Liver (tissue), 9 donors: ENCODE measurements around the gene DMD. TPM values are rescaled to one million over a fixed set of nuclear protein-coding genes. Genes with fewer than 3 reads are reported as not detected.

ENCODE experiments used
- DNase-seq: peaks from one replicate; pipeline ENCODE4 v3.0.0-alpha.2; 2017; ENCODE audit warnings: low spot score
- H3K27ac ChIP-seq, 2 donors: one replicate each; pipeline ENCODE4 v1.7.0; 2013; ENCODE audit warnings: inconsistent platforms in 2 of 2, low read length in 2 of 2, control low read depth in 1 of 2, low read depth in 1 of 2, mild to moderate bottlenecking in 1 of 2
- H3K27me3 ChIP-seq, 4 donors: one replicate each; pipeline versions ENCODE4 v1.6.1 to v1.7.0; 2013; ENCODE audit warnings: low read length in 3 of 4, inconsistent platforms in 1 of 4, mild to moderate bottlenecking in 1 of 4, moderate library complexity in 1 of 4; ENCODE audit not compliant: control insufficient read depth in 4 of 4, insufficient read depth in 4 of 4
- H3K36me3 ChIP-seq, 4 donors: one replicate each; pipeline versions ENCODE4 v1.6.1 to v1.7.0; 2013; ENCODE audit warnings: low read length in 3 of 4, mild to moderate bottlenecking in 3 of 4, low read depth in 1 of 4, moderate library complexity in 1 of 4; ENCODE audit not compliant: control insufficient read depth in 4 of 4, insufficient read depth in 3 of 4
- H3K4me1 ChIP-seq, 4 donors: one replicate each; pipeline versions ENCODE4 v1.6.1 to v1.7.0; 2013; ENCODE audit warnings: low read length in 3 of 4, mild to moderate bottlenecking in 3 of 4, moderate library complexity in 1 of 4; ENCODE audit not compliant: control insufficient read depth in 4 of 4, insufficient read depth in 4 of 4
- H3K4me3 ChIP-seq, 3 donors: one replicate each; pipeline versions ENCODE4 v1.6.1 to v1.7.0; 2013; ENCODE audit warnings: low read length in 3 of 3, control low read depth in 1 of 3, low read depth in 1 of 3, mild to moderate bottlenecking in 1 of 3
- H3K9ac ChIP-seq, 2 donors: one replicate each; pipeline ENCODE4 v1.7.0; 2013; ENCODE audit warnings: low read length in 2 of 2, mild to moderate bottlenecking in 2 of 2, moderate library complexity in 2 of 2, control low read depth in 1 of 2, low read depth in 1 of 2
- H3K9me3 ChIP-seq, 4 donors: one replicate each; pipeline versions ENCODE4 v1.6.1 to v1.7.0; 2013; ENCODE audit warnings: low read length in 3 of 4; ENCODE audit not compliant: control insufficient read depth in 4 of 4
- EGR1 ChIP-seq, 2 donors: IDR thresholded peaks; 2 replicates each; pipeline ENCODE4 v1.6.1; 2016 to 2018; ENCODE audit warnings: antibody characterized with exemption in 2 of 2, low read depth in 2 of 2
- FOXA1 ChIP-seq: IDR thresholded peaks from 2 replicates; pipeline ENCODE4 v1.6.1; 2016; ENCODE audit warnings: antibody characterized with exemption
- FOXA2 ChIP-seq: IDR thresholded peaks from 2 replicates; pipeline ENCODE4 v1.6.1; 2016; ENCODE audit warnings: antibody characterized with exemption
- GABPA ChIP-seq, 2 donors: IDR thresholded peaks in 1 of 2; conservative IDR thresholded peaks in 1 of 2; 2 replicates each; pipeline ENCODE4 v1.6.1; 2016; ENCODE audit warnings: antibody characterized with exemption in 2 of 2, mild to moderate bottlenecking in 1 of 2, moderate library complexity in 1 of 2
- HNF4A ChIP-seq, 2 donors: conservative IDR thresholded peaks; 2 replicates each; pipeline ENCODE4 v1.6.1; 2016; ENCODE audit warnings: antibody characterized with exemption in 2 of 2, mild to moderate bottlenecking in 2 of 2
- HNF4G ChIP-seq: IDR thresholded peaks from 2 replicates; pipeline ENCODE4 v1.6.1; 2016; ENCODE audit warnings: antibody characterized with exemption
- JUND ChIP-seq, 2 donors: IDR thresholded peaks; 2 replicates each; pipeline ENCODE4 v1.6.1; 2016; ENCODE audit warnings: antibody characterized with exemption in 2 of 2
- NR2F2 ChIP-seq: IDR thresholded peaks from 2 replicates; pipeline ENCODE4 v1.6.1; 2016; ENCODE audit warnings: antibody characterized with exemption
- RAD21 ChIP-seq, 2 donors: IDR thresholded peaks; 2 replicates each; pipeline ENCODE4 v1.6.1; 2016; ENCODE audit warnings: antibody characterized with exemption in 2 of 2, mild to moderate bottlenecking in 2 of 2
- RXRA ChIP-seq, 2 donors: IDR thresholded peaks; 2 replicates each; pipeline ENCODE4 v1.6.1; 2017 to 2018; ENCODE audit warnings: antibody characterized with exemption in 2 of 2, mild to moderate bottlenecking in 1 of 2
- SP1 ChIP-seq: IDR thresholded peaks from 2 replicates; pipeline ENCODE4 v1.6.1; 2018; ENCODE audit warnings: antibody characterized with exemption, mild to moderate bottlenecking
- TAF1 ChIP-seq: conservative IDR thresholded peaks from 2 replicates; pipeline ENCODE4 v1.6.1; 2016; ENCODE audit warnings: antibody characterized with exemption, mild to moderate bottlenecking
- YY1 ChIP-seq: IDR thresholded peaks from 2 replicates; pipeline ENCODE4 v1.6.1; 2016; ENCODE audit warnings: antibody characterized with exemption, mild to moderate bottlenecking
- WGBS: extraction: QIAGEN DNeasy Blood & Tissue Kit; methylation state at CpG from one replicate; pipeline ENCODE4 v1.1.7; 2013; 5-methylcytosine and 5-hydroxymethylcytosine counted together
- polyA plus RNA-seq, 2 donors: library from polyadenylated mRNA; stranded (reverse) in 1 of 2; unstranded in 1 of 2; fragments of 200-250 nt in 1 of 2; fragments of >200 nt in 1 of 2; fragmentation: Nextera tagmentation in 1 of 2; extraction: Ambion mirVana in 1 of 2; gene quantifications; one replicate each; pipeline versions ENCODE4 v1.2.1 to v1.2.3, GENCODE V29; 2013 to 2015
- total RNA-seq, 2 donors: library from RNA; depleted of rRNA; stranded (reverse); fragments of >200 nt; gene quantifications; one replicate each; pipeline ENCODE4 v1.2.3, GENCODE V29; 2014
- TF ChIP-seq, protein P1 (sequence below): fragments of 150-350 bp; IDR thresholded peaks from 2 replicates; pipeline ENCODE4 v1.5.1; 2017; ENCODE audit warnings: improper control_type of control experiment, low read depth, low read length; ENCODE audit not compliant: missing input control
- TF ChIP-seq, protein P2 (sequence below): IDR thresholded peaks from 2 replicates; pipeline ENCODE4 v1.6.1; 2016; ENCODE audit warnings: antibody characterized with exemption
- TF ChIP-seq, protein P3 (sequence below): IDR thresholded peaks from 2 replicates; pipeline ENCODE4 v1.6.1; 2016; ENCODE audit warnings: antibody characterized with exemption
- TF ChIP-seq, protein P4 (sequence below): IDR thresholded peaks from 2 replicates; pipeline ENCODE4 v1.6.1; 2016; ENCODE audit warnings: antibody characterized with exemption
- TF ChIP-seq, protein P5 (sequence below): IDR thresholded peaks from 2 replicates; pipeline ENCODE4 v1.6.1; 2016; ENCODE audit warnings: antibody characterized with exemption, mild to moderate bottlenecking
- donor health status: healthy.
- donor health status: healthy.
- donor health status: healthy.
- donor health status: healthy.
- donor health status: healthy.

Gene DMD
- total and polyA plus RNA-seq, 4 donors = 14.6 to 61.9 (median 23.9) TPM

DNA sequence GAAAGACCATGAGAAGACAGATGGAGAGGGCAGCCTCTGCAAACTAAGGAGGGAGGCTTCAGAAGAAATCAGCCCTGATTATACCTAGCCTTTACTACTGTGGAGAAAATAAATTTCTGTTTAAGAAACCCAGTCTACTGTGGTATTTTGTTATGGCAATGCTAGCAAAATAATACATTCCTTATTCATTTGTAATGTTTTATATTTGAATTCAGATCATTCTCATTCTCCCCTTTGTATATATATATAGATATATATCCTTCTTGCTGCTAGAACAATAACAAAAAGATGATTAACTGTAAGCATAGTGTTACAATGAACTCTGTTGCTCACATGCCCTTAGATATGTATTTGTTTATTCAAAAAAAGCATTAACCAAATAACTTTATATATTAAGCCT, 22.5 kb downstream of the DMD start:
- Histone ChIP-seq H3K27ac (no peak overlapping the region), H3K9me3 (no peaks in the 10 kb centered on the region), H3K4me3 (no peak overlapping the region), H3K27me3 (no peaks in the 10 kb centered on the region), H3K36me3 (no peaks in the 10 kb centered on the region), H3K4me1 (no peaks in the 10 kb centered on the region), H3K9ac (no peak overlapping the region)
- TF ChIP-seq TAF1 (no peak), RXRA (IDR thresholded peaks at IDR 0.05) (no peak), SP1 (no peak), FOXA2 (no peak), YY1 (no peak)
- TF ChIP-seq, protein P1, sequence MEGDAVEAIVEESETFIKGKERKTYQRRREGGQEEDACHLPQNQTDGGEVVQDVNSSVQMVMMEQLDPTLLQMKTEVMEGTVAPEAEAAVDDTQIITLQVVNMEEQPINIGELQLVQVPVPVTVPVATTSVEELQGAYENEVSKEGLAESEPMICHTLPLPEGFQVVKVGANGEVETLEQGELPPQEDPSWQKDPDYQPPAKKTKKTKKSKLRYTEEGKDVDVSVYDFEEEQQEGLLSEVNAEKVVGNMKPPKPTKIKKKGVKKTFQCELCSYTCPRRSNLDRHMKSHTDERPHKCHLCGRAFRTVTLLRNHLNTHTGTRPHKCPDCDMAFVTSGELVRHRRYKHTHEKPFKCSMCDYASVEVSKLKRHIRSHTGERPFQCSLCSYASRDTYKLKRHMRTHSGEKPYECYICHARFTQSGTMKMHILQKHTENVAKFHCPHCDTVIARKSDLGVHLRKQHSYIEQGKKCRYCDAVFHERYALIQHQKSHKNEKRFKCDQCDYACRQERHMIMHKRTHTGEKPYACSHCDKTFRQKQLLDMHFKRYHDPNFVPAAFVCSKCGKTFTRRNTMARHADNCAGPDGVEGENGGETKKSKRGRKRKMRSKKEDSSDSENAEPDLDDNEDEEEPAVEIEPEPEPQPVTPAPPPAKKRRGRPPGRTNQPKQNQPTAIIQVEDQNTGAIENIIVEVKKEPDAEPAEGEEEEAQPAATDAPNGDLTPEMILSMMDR = no peak
- TF ChIP-seq, protein P2, sequence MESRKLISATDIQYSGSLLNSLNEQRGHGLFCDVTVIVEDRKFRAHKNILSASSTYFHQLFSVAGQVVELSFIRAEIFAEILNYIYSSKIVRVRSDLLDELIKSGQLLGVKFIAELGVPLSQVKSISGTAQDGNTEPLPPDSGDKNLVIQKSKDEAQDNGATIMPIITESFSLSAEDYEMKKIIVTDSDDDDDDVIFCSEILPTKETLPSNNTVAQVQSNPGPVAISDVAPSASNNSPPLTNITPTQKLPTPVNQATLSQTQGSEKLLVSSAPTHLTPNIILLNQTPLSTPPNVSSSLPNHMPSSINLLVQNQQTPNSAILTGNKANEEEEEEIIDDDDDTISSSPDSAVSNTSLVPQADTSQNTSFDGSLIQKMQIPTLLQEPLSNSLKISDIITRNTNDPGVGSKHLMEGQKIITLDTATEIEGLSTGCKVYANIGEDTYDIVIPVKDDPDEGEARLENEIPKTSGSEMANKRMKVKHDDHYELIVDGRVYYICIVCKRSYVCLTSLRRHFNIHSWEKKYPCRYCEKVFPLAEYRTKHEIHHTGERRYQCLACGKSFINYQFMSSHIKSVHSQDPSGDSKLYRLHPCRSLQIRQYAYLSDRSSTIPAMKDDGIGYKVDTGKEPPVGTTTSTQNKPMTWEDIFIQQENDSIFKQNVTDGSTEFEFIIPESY = no peak
- TF ChIP-seq, protein P3, sequence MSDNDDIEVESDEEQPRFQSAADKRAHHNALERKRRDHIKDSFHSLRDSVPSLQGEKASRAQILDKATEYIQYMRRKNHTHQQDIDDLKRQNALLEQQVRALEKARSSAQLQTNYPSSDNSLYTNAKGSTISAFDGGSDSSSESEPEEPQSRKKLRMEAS = no peak
- TF ChIP-seq, protein P4, sequence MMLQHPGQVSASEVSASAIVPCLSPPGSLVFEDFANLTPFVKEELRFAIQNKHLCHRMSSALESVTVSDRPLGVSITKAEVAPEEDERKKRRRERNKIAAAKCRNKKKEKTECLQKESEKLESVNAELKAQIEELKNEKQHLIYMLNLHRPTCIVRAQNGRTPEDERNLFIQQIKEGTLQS = no peak
- no peak for DNase-seq

DNA sequence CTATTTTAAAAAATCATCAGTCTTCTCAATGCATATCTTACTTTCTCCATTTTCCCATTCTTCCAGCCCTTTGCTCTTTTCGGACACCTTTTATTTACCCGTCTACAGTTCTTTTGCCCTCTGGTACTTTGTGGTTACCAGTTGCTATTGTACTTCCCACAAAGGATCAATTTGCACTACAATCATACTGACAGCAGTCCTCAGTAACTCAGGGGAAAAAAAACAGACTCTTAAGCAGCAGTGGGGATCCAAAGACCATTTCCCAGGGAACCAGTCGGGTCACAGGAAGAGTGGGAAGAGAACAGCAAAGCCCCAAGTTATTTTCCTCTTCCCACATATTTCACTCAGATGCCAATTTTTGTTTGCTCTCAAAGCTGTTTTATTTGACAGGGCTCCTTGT, 23.1 kb downstream of the DMD start:
- H3K4me1 ChIP-seq = no peaks in the 10 kb centered on the region
- H3K27me3 ChIP-seq = no peaks in the 10 kb centered on the region
- H3K9me3 ChIP-seq = no peaks in the 10 kb centered on the region
- no peak overlapping the region for H3K9ac ChIP-seq
- H3K36me3 ChIP-seq = no peaks in the 10 kb centered on the region
- DNase-seq = no peak
- H3K4me3 ChIP-seq = no peak overlapping the region
- TF ChIP-seq RXRA (IDR thresholded peaks at IDR 0.05) = no peak
- TF ChIP-seq, protein P1 = no peak
- no peak for TF ChIP-seq FOXA1
- TF ChIP-seq, protein P3 = no peak
- no peak for TF ChIP-seq GABPA (IDR thresholded peaks at IDR 0.05 in 1 of 2, conservative IDR thresholded peaks at IDR 0.05 in 1 of 2)
- TF ChIP-seq, protein P4 = no peak
- TF ChIP-seq RAD21 (IDR thresholded peaks at IDR 0.05) = no peak
- no peak for TF ChIP-seq FOXA2
- TF ChIP-seq TAF1 = no peak
- TF ChIP-seq, protein P2 = no peak
- no peak for TF ChIP-seq EGR1 (IDR thresholded peaks at IDR 0.05; ENCODE audit: low read depth in 2 of 2)
- TF ChIP-seq SP1 = no peak
- TF ChIP-seq YY1 = no peak
- no peak for TF ChIP-seq HNF4A (conservative IDR thresholded peaks at IDR 0.05)
- TF ChIP-seq JUND (IDR thresholded peaks at IDR 0.05) = no peak
- TF ChIP-seq, protein P5, sequence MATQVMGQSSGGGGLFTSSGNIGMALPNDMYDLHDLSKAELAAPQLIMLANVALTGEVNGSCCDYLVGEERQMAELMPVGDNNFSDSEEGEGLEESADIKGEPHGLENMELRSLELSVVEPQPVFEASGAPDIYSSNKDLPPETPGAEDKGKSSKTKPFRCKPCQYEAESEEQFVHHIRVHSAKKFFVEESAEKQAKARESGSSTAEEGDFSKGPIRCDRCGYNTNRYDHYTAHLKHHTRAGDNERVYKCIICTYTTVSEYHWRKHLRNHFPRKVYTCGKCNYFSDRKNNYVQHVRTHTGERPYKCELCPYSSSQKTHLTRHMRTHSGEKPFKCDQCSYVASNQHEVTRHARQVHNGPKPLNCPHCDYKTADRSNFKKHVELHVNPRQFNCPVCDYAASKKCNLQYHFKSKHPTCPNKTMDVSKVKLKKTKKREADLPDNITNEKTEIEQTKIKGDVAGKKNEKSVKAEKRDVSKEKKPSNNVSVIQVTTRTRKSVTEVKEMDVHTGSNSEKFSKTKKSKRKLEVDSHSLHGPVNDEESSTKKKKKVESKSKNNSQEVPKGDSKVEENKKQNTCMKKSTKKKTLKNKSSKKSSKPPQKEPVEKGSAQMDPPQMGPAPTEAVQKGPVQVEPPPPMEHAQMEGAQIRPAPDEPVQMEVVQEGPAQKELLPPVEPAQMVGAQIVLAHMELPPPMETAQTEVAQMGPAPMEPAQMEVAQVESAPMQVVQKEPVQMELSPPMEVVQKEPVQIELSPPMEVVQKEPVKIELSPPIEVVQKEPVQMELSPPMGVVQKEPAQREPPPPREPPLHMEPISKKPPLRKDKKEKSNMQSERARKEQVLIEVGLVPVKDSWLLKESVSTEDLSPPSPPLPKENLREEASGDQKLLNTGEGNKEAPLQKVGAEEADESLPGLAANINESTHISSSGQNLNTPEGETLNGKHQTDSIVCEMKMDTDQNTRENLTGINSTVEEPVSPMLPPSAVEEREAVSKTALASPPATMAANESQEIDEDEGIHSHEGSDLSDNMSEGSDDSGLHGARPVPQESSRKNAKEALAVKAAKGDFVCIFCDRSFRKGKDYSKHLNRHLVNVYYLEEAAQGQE = no peak
- TF ChIP-seq HNF4G = no peak
- TF ChIP-seq NR2F2 = no peak
- no peak overlapping the region for H3K27ac ChIP-seq
- WGBS = 21% methylated on average over 3 of the region's 3 CpGs
